ENCODE measurements around the gene SEMA3A.

SEMA3A gene

DNA sequence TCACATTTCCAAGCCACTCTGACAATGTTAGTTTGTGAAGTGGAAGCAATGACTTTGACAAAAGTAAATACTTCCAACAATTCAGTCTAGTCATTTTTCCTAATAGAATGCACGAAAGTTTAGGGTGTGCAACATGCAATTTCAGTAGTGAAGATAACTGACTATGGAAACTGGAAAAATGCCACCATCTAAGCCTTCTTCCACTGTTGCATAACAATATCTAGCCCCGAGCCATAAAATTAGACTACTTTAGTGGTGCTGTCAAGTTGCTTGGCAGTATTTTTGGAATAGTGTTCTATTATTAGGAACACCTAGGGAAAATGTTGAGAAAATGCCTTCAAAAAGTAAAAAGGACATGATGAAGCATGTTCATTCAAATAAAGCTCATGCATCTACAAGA, 17.9 kb downstream of the SEMA3A start:
- TF ChIP-seq EZH2phosphoT487 (conservative IDR thresholded peaks at IDR 0.05; ENCODE audit: low read length): no peak
- TF ChIP-seq, protein P1, sequence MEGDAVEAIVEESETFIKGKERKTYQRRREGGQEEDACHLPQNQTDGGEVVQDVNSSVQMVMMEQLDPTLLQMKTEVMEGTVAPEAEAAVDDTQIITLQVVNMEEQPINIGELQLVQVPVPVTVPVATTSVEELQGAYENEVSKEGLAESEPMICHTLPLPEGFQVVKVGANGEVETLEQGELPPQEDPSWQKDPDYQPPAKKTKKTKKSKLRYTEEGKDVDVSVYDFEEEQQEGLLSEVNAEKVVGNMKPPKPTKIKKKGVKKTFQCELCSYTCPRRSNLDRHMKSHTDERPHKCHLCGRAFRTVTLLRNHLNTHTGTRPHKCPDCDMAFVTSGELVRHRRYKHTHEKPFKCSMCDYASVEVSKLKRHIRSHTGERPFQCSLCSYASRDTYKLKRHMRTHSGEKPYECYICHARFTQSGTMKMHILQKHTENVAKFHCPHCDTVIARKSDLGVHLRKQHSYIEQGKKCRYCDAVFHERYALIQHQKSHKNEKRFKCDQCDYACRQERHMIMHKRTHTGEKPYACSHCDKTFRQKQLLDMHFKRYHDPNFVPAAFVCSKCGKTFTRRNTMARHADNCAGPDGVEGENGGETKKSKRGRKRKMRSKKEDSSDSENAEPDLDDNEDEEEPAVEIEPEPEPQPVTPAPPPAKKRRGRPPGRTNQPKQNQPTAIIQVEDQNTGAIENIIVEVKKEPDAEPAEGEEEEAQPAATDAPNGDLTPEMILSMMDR (IDR thresholded peaks at IDR 0.05; ENCODE audit: insufficient read depth, low read length, poor library complexity, severe bottlenecking): no peak
- H3K36me3 ChIP-seq (ENCODE audit: low read length): no peaks in the 10 kb centered on the region
- H2AFZ ChIP-seq (ENCODE audit: low read depth, low read length, severe bottlenecking): no peak overlapping the region
- no peak overlapping the region for H3K9ac ChIP-seq (ENCODE audit: low read length)
- no peaks in the 10 kb centered on the region for H3K79me2 ChIP-seq (ENCODE audit: insufficient read depth, low read length)
- H3K27ac ChIP-seq (ENCODE audit: low read depth, low read length): no peak overlapping the region
- no peaks in the 10 kb centered on the region for H4K20me1 ChIP-seq (ENCODE audit: low read depth, low read length)
- 0 out of 2 replicates have a peak, but pooled peaks cover 3% of the 10 kb centered on the region for H3K9me2 ChIP-seq (replicated peaks; ENCODE audit: insufficient read depth, low read length)
- no peak overlapping the region for H3K4me3 ChIP-seq (ENCODE audit: insufficient read depth, low read length, poor library complexity, severe bottlenecking)
- H3F3A ChIP-seq (ENCODE audit: insufficient read depth): no peaks in the 10 kb centered on the region
- no peaks in the 10 kb centered on the region for H3K9me3 ChIP-seq (ENCODE audit: insufficient read depth, low read length)
- no peak overlapping the region for H3K4me2 ChIP-seq (ENCODE audit: low read depth, low read length, poor library complexity, severe bottlenecking)
- H3K27me3 ChIP-seq (ENCODE audit: low read length): no peaks in the 10 kb centered on the region

DNA sequence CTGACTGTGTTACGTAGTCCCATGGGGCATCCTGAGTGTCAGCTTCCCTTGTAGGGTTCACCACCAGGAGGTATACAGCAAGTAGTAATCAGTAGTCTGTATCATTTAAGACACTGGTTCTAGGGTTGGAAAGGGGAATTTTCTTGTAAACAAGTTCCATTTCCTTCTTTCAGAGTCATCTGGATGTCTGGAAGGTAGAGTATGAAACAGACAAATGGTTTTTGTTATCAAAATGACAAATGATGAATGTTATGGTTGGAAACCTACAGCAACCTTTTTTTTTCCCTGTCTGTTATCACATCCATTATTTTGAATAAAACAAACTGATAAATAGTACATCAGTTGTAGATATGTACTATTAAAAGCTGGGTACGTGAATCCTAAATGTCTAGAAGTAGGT, 19.1 kb downstream of the SEMA3A start:
- Histone ChIP-seq H3K27me3 (ENCODE audit: low read length) (no peaks in the 10 kb centered on the region), H3K79me2 (ENCODE audit: insufficient read depth, low read length) (no peaks in the 10 kb centered on the region), H3K4me3 (ENCODE audit: insufficient read depth, low read length, poor library complexity, severe bottlenecking) (no peak overlapping the region), H3K9ac (ENCODE audit: low read length) (no peak overlapping the region), H4K20me1 (ENCODE audit: low read depth, low read length) (no peaks in the 10 kb centered on the region), H3K9me2 (replicated peaks; ENCODE audit: insufficient read depth, low read length) (0 out of 2 replicates have a peak, but pooled peaks cover 3% of the 10 kb centered on the region), H2AFZ (ENCODE audit: low read depth, low read length, severe bottlenecking) (no peak overlapping the region), H3K4me2 (ENCODE audit: low read depth, low read length, poor library complexity, severe bottlenecking) (no peak overlapping the region), H3K9me3 (ENCODE audit: insufficient read depth, low read length) (no peaks in the 10 kb centered on the region), H3K36me3 (ENCODE audit: low read length) (no peaks in the 10 kb centered on the region; the same call in 1 of the 2 replicates), H3F3A (ENCODE audit: insufficient read depth) (no peaks in the 10 kb centered on the region), H3K27ac (ENCODE audit: low read depth, low read length) (no peak overlapping the region)
- no peak for TF ChIP-seq EZH2phosphoT487 (conservative IDR thresholded peaks at IDR 0.05; ENCODE audit: low read length)
- TF ChIP-seq, protein P1 (IDR thresholded peaks at IDR 0.05; ENCODE audit: insufficient read depth, low read length, poor library complexity, severe bottlenecking): no peak

DNA sequence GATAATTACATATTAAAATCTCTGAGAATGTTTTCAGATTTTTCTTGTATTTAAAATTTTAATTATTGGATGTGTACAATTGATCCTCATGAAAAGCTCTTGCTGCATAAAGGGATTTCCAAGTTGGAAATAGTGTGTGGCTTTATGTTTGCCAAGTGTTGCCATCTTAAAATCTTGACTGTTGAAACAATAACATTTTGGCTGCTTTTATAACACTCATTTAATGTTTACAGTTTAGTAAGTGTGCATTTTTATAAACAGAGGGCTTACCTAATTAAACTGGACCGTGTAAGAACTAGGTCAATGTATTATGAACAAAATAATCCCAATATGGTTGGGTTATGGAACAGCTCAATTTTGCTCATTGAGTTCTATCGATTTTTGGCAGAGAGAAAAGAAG, 23.9 kb downstream of the SEMA3A start:
- Histone ChIP-seq H3K9ac (ENCODE audit: low read length) (no peak overlapping the region), H3K4me3 (ENCODE audit: insufficient read depth, low read length, poor library complexity, severe bottlenecking) (no peak overlapping the region), H3F3A (ENCODE audit: insufficient read depth) (no peaks in the 10 kb centered on the region), H3K79me2 (ENCODE audit: insufficient read depth, low read length) (no peaks in the 10 kb centered on the region), H4K20me1 (ENCODE audit: low read depth, low read length) (peaks cover 10% of the 10 kb centered on the region; the same call in 1 of the 2 replicates), H2AFZ (ENCODE audit: low read depth, low read length, severe bottlenecking) (no peak overlapping the region), H3K36me3 (ENCODE audit: low read length) (peaks cover 4% of the 10 kb centered on the region; the same call in 1 of the 2 replicates), H3K9me3 (ENCODE audit: insufficient read depth, low read length) (no peaks in the 10 kb centered on the region), H3K27ac (ENCODE audit: low read depth, low read length) (no peak overlapping the region), H3K9me2 (replicated peaks; ENCODE audit: insufficient read depth, low read length) (no peaks in the 10 kb centered on the region), H3K4me2 (ENCODE audit: low read depth, low read length, poor library complexity, severe bottlenecking) (no peak overlapping the region), H3K27me3 (ENCODE audit: low read length) (no peaks in the 10 kb centered on the region)
- TF ChIP-seq EZH2phosphoT487 (conservative IDR thresholded peaks at IDR 0.05; ENCODE audit: low read length): no peak
- TF ChIP-seq, protein P1 (IDR thresholded peaks at IDR 0.05; ENCODE audit: insufficient read depth, low read length, poor library complexity, severe bottlenecking): no peak

Measured in SU-DHL-6 (cell line).